H9 (cell line): ENCODE data around the gene CORO7. TPM values are rescaled to one million over a fixed set of nuclear protein-coding genes. Genes with fewer than 3 reads are reported as not detected.

ENCODE experiments used
- DNase-seq: peaks from one replicate; pipeline ENCODE4 v3.0.0-alpha.2; 2017
- H2AFZ ChIP-seq: one replicate; pipeline ENCODE4 v1.6.1; 2013; ENCODE audit warnings: mild to moderate bottlenecking, low read length, control low read depth, moderate library complexity
- H2AK5ac ChIP-seq: 2 replicates; pipeline ENCODE4 v1.6.1; 2013; ENCODE audit warnings: low read length, control low read depth, mixed read lengths; ENCODE audit not compliant: insufficient read length
- H2BK120ac ChIP-seq: one replicate; pipeline ENCODE4 v1.6.1; 2013; ENCODE audit warnings: low read depth, mild to moderate bottlenecking, low read length, control low read depth, inconsistent platforms; ENCODE audit not compliant: poor library complexity, severe bottlenecking
- H2BK12ac ChIP-seq: 2 replicates; pipeline ENCODE4 v1.6.1; 2013; ENCODE audit warnings: low read length, control low read depth, mixed read lengths, low read depth; ENCODE audit not compliant: insufficient read length
- H2BK15ac ChIP-seq: 2 replicates; pipeline ENCODE4 v1.6.1; 2013; ENCODE audit warnings: low read depth, low read length, control low read depth
- H2BK20ac ChIP-seq: one replicate; pipeline ENCODE4 v1.6.1; 2013; ENCODE audit warnings: low read depth, mild to moderate bottlenecking, low read length, control low read depth, inconsistent platforms; ENCODE audit not compliant: poor library complexity, severe bottlenecking
- H2BK5ac ChIP-seq: 2 replicates; pipeline ENCODE4 v1.6.1; 2013; ENCODE audit warnings: low read length, control low read depth, mixed read lengths; ENCODE audit not compliant: insufficient read length
- H3K14ac ChIP-seq: 2 replicates; pipeline ENCODE4 v1.6.1; 2013; ENCODE audit warnings: low read length, control low read depth; ENCODE audit not compliant: insufficient read depth
- H3K18ac ChIP-seq: 2 replicates; pipeline ENCODE4 v1.6.1; 2013; ENCODE audit warnings: low read depth, mild to moderate bottlenecking, mixed read lengths, low read length, control low read depth; ENCODE audit not compliant: insufficient read length
- H3K23ac ChIP-seq: 2 replicates; pipeline ENCODE4 v1.6.1; 2013; ENCODE audit warnings: low read length, control low read depth, mixed read lengths, low read depth; ENCODE audit not compliant: insufficient read length
- H3K23me2 ChIP-seq: 2 replicates; pipeline ENCODE4 v1.6.1; 2013; ENCODE audit warnings: low read depth, mild to moderate bottlenecking, mixed read lengths, low read length, control low read depth; ENCODE audit not compliant: insufficient read length, poor library complexity, severe bottlenecking
- H3K27ac ChIP-seq: 2 replicates; pipeline ENCODE4 v1.5.1; 2013; ENCODE audit warnings: low read length, control low read depth, mixed read lengths, low read depth; ENCODE audit not compliant: insufficient read length
- H3K27me3 ChIP-seq: 2 replicates; pipeline ENCODE4 v1.6.1; 2013; ENCODE audit warnings: low read length, control low read depth, inconsistent platforms; ENCODE audit not compliant: insufficient read depth
- H3K4ac ChIP-seq: 2 replicates; pipeline ENCODE4 v1.6.1; 2013; ENCODE audit warnings: low read depth, mild to moderate bottlenecking, control low read depth, inconsistent platforms, low read length, moderate library complexity
- H3K4me1 ChIP-seq: 2 replicates; pipeline ENCODE4 v1.6.1; 2013; ENCODE audit warnings: low read length, control low read depth, inconsistent platforms; ENCODE audit not compliant: insufficient read depth
- H3K4me2 ChIP-seq: 2 replicates; pipeline ENCODE4 v1.6.1; 2013; ENCODE audit warnings: low read length, control low read depth, mixed read lengths; ENCODE audit not compliant: insufficient read length, insufficient read depth
- H3K56ac ChIP-seq: 2 replicates; pipeline ENCODE4 v1.6.1; 2013; ENCODE audit warnings: low read depth, mild to moderate bottlenecking, mixed read lengths, low read length, control low read depth; ENCODE audit not compliant: insufficient read length
- H3K79me1 ChIP-seq: 2 replicates; pipeline ENCODE4 v1.6.1; 2013; ENCODE audit warnings: low read depth, mild to moderate bottlenecking, moderate library complexity, low read length, control low read depth, inconsistent platforms; ENCODE audit not compliant: insufficient read depth, poor library complexity, severe bottlenecking
- H3K79me2 ChIP-seq: 2 replicates; pipeline ENCODE4 v1.6.1; 2013; ENCODE audit warnings: low read length, control low read depth, inconsistent platforms; ENCODE audit not compliant: insufficient read depth
- H3K9ac ChIP-seq: 2 replicates; pipeline ENCODE4 v1.6.1; 2013; ENCODE audit warnings: low read length, control low read depth, mixed read lengths; ENCODE audit not compliant: insufficient read length; ENCODE audit errors: extremely low read depth
- H3K9me3 ChIP-seq: one replicate; pipeline ENCODE4 v1.6.1; 2013; ENCODE audit warnings: low read depth, low read length, inconsistent platforms; ENCODE audit not compliant: control insufficient read depth
- H3T11ph ChIP-seq: one replicate; pipeline ENCODE4 v1.6.1; 2013; ENCODE audit warnings: mild to moderate bottlenecking, low read length, control low read depth, inconsistent platforms
- H4K20me1 ChIP-seq: one replicate; pipeline ENCODE4 v1.6.1; 2013; ENCODE audit not compliant: control insufficient read depth, insufficient read length, insufficient read depth
- H4K5ac ChIP-seq: 2 replicates; pipeline ENCODE4 v1.6.1; 2013; ENCODE audit warnings: low read depth, mild to moderate bottlenecking, mixed read lengths, low read length, control low read depth; ENCODE audit not compliant: insufficient read length
- H4K8ac ChIP-seq: replicated peaks from 2 replicates; pipeline ENCODE4 v1.6.1; 2013; ENCODE audit warnings: low read length, control low read depth, mixed read lengths, low read depth; ENCODE audit not compliant: insufficient read length
- H4K91ac ChIP-seq: 2 replicates; pipeline ENCODE4 v1.6.1; 2013; ENCODE audit warnings: low read depth, mild to moderate bottlenecking, moderate library complexity, mixed read lengths, low read length, control low read depth; ENCODE audit not compliant: insufficient read length
- H3K27ac Mint-ChIP-seq, 3 experiments: 2 replicates in 2 of 3; 3 replicates in 1 of 3; pipeline ENCODE4 v1.8.0; 2020 to 2021; ENCODE audit warnings: mixed read lengths in 3 of 3, mild to moderate bottlenecking in 1 of 3, moderate library complexity in 1 of 3
- H3K27me3 Mint-ChIP-seq: 2 replicates; pipeline ENCODE4 v1.8.0; 2021; ENCODE audit warnings: low read depth, mild to moderate bottlenecking, moderate library complexity, mixed read lengths
- H3K36me3 Mint-ChIP-seq, 3 experiments: 2 replicates in 2 of 3; 3 replicates in 1 of 3; pipeline ENCODE4 v1.8.0; 2020 to 2021; ENCODE audit warnings: low read depth in 3 of 3, mixed read lengths in 3 of 3; ENCODE audit not compliant: insufficient read depth in 1 of 3
- H3K4me1 Mint-ChIP-seq, 2 experiments: 2 replicates each; pipeline ENCODE4 v1.8.0; 2020; ENCODE audit warnings: mixed read lengths in 2 of 2
- H3K4me3 Mint-ChIP-seq, 2 experiments: 2 replicates in 1 of 2; 3 replicates in 1 of 2; pipeline ENCODE4 v1.8.0; 2020 to 2021; ENCODE audit warnings: mild to moderate bottlenecking in 2 of 2, mixed read lengths in 2 of 2, moderate library complexity in 1 of 2
- H3K9me3 Mint-ChIP-seq, 2 experiments: 2 replicates in 1 of 2; 3 replicates in 1 of 2; pipeline ENCODE4 v1.8.0; 2020; ENCODE audit warnings: mild to moderate bottlenecking in 2 of 2, mixed read lengths in 2 of 2, moderate library complexity in 1 of 2
- WGBS: extraction: QIAGEN DNeasy Blood & Tissue Kit; methylation state at CpG from one replicate; pipeline ENCODE4 v1.1.7; 2013; ENCODE audit warnings: missing lambda C conversion rate, low lambda C conversion rate, mixed read lengths; ENCODE audit not compliant: insufficient read length; ENCODE audit errors: extremely low coverage; 5-methylcytosine and 5-hydroxymethylcytosine counted together
- total RNA-seq: library from RNA; stranded (reverse); gene quantifications from 2 replicates; pipeline ENCODE4 v1.2.1, GENCODE V29; 2021
- TF ChIP-seq, protein P1 (sequence below): fragments of 200-600 bp; sonication (generic); conservative IDR thresholded peaks from 3 replicates; pipeline ENCODE4 v1.8.0; 2021; ENCODE audit warnings: antibody characterized with exemption, mild to moderate bottlenecking

CORO7 gene
- total RNA-seq, 1 experiment from 2014 or later: 38.4 TPM

- Histone ChIP-seq H2BK120ac (no peak overlapping the region), H3K79me2 (peaks cover 3% of the 10 kb centered on the region; the same call in 1 of the 2 replicates), H3K23me2 (peaks cover 4% of the 10 kb centered on the region), H3K14ac (no peak overlapping the region), H4K5ac (no peak overlapping the region), H3K23ac (no peak overlapping the region), H3K4me2 (no peak overlapping the region), H2BK5ac (no peak overlapping the region), H2AK5ac (no peak overlapping the region), H3T11ph (no peak overlapping the region), H3K9me3 (no peaks in the 10 kb centered on the region), H4K8ac (no peak overlapping the region), H4K91ac (no peak overlapping the region), H3K27me3 (no peaks in the 10 kb centered on the region), H3K56ac (no peak overlapping the region), H2BK20ac (no peak overlapping the region), H3K18ac (no peak overlapping the region), H3K27ac (no peak overlapping the region), H3K79me1 (no peaks in the 10 kb centered on the region), H3K4me1 (peaks cover 3% of the 10 kb centered on the region; the same call in 1 of the 2 replicates), H2BK12ac (no peak overlapping the region), H2BK15ac (no peak overlapping the region), H4K20me1 (peaks cover 3% of the 10 kb centered on the region), H3K4ac (no peak overlapping the region), H3K9ac (no peak overlapping the region), H2AFZ (no peak overlapping the region)
- DNase-seq: peak; percentile 78
- Mint-ChIP-seq H3K4me1 (peaks cover 9 to 24% of the 10 kb centered on the region in 2 experiments), H3K4me3 (no peak overlapping the region), H3K27ac (peak overlapping the region; percentile 8 to 91 (median 72); a peak in 3 of 7 replicates), H3K9me3 (no peaks in the 10 kb centered on the region), H3K27me3 (no peaks in the 10 kb centered on the region), H3K36me3 (no peaks in the 10 kb centered on the region)
- TF ChIP-seq, protein P1, sequence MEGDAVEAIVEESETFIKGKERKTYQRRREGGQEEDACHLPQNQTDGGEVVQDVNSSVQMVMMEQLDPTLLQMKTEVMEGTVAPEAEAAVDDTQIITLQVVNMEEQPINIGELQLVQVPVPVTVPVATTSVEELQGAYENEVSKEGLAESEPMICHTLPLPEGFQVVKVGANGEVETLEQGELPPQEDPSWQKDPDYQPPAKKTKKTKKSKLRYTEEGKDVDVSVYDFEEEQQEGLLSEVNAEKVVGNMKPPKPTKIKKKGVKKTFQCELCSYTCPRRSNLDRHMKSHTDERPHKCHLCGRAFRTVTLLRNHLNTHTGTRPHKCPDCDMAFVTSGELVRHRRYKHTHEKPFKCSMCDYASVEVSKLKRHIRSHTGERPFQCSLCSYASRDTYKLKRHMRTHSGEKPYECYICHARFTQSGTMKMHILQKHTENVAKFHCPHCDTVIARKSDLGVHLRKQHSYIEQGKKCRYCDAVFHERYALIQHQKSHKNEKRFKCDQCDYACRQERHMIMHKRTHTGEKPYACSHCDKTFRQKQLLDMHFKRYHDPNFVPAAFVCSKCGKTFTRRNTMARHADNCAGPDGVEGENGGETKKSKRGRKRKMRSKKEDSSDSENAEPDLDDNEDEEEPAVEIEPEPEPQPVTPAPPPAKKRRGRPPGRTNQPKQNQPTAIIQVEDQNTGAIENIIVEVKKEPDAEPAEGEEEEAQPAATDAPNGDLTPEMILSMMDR: no peak
- WGBS: no CpG with 5 or more reads among the region's 12 CpGs
These were observed 92.4 kb downstream of the CORO7 start for GRCh38 chr16:4323845-4324488.
